T-helper 2 cell treated with Interferon-gamma antibody and Interleukin-4, amounts not matched to agents 100 ng/mL and 5 ng/mL, for 36 hours (primary cell): ENCODE measurements around the gene GPR158. TPM values are rescaled to one million over a fixed set of nuclear protein-coding genes. Genes with fewer than 3 reads are reported as not detected.

Source experiments
- total RNA-seq: library from RNA; stranded (reverse); gene quantifications from 2 replicates; pipeline ENCODE4 v1.2.3, GENCODE V29; 2022

Gene GPR158
- total RNA-seq, 1 donor from 2014 or later = not detected

Other genes starting within 250 kb of the GPR158 start
- 0.18 and 0.36 TPM in 2 replicates for gene PRTFDC1, start 222.4 kb upstream of the GPR158 start, total RNA-seq
- not detected in 2 replicates for gene ENKUR, start 158.8 kb upstream of the GPR158 start, total RNA-seq
- 1.6 and 2.3 TPM in 2 replicates for gene THNSL1, start 158.4 kb upstream of the GPR158 start, total RNA-seq